Measurements from ENCODE around the gene ZNF750. TPM values are rescaled to one million over a fixed set of nuclear protein-coding genes. Genes with fewer than 3 reads are reported as not detected.

Gene ZNF750
- total RNA-seq, 1 experiment from 2014 or later, result not detected

- no peaks in the 10 kb centered on the region for H3K27me3 ChIP-seq (replicated peaks; ENCODE audit: insufficient read depth, low read depth, low read length, poor library complexity)
- H3K27ac ChIP-seq (ENCODE audit: low read depth, low read length, poor library complexity, severe bottlenecking), result no peak overlapping the region
- BruUV-seq (replicated peaks), result no TSS peak
- ChIA-PET CTCF (no interaction called here), POLR2A (ENCODE audit: low non-redundant PET) (no interaction called here)
- H3K9me3 ChIP-seq (ENCODE audit: low read depth, low read length, poor library complexity, severe bottlenecking), result no peaks in the 10 kb centered on the region
- intact Hi-C loops (cut with micrococcal nuclease; ENCODE audit: unreplicated experiment), result no loop called here
- TF ChIP-seq EZH2 (IDR thresholded peaks at IDR 0.05; ENCODE audit: borderline replicate concordance, low read depth, low read length, poor library complexity, severe bottlenecking) (no peak), CTCF (conservative IDR thresholded peaks at IDR 0.05; ENCODE audit: low read depth, low read length) (no peak)
- H3K36me3 ChIP-seq (ENCODE audit: insufficient read depth, low read length, poor library complexity, severe bottlenecking), result peaks cover 11% of the 10 kb centered on the region
- H3K4me1 ChIP-seq (ENCODE audit: insufficient read depth, low read length, poor library complexity, severe bottlenecking), result no peaks in the 10 kb centered on the region
- no peak for DNase-seq (ENCODE audit: low spot score)
- no peak overlapping the region for H3K4me3 ChIP-seq (ENCODE audit: low read depth, low read length, poor library complexity, severe bottlenecking)
Observed at GRCh38 chr17:82797061-82797460, 42.8 kb downstream of the ZNF750 start.

- intact Hi-C loops (cut with micrococcal nuclease; ENCODE audit: unreplicated experiment), result no loop called here
- CTCF ChIA-PET, result no interaction called here
- no peak overlapping the region for H3K4me3 ChIP-seq (ENCODE audit: low read depth, low read length, poor library complexity, severe bottlenecking)
- no peaks in the 10 kb centered on the region for H3K27me3 ChIP-seq (replicated peaks; ENCODE audit: insufficient read depth, low read depth, low read length, poor library complexity)
- POLR2A ChIA-PET (ENCODE audit: low non-redundant PET), result no interaction called here
- no peak overlapping the region for H3K27ac ChIP-seq (ENCODE audit: low read depth, low read length, poor library complexity, severe bottlenecking)
- no peak for TF ChIP-seq CTCF (conservative IDR thresholded peaks at IDR 0.05; ENCODE audit: low read depth, low read length)
- TF ChIP-seq EZH2 (IDR thresholded peaks at IDR 0.05; ENCODE audit: borderline replicate concordance, low read depth, low read length, poor library complexity, severe bottlenecking), result no peak
- BruUV-seq (replicated peaks), result no TSS peak
- DNase-seq (ENCODE audit: low spot score), result no peak
- H3K36me3 ChIP-seq (ENCODE audit: insufficient read depth, low read length, poor library complexity, severe bottlenecking), result peaks cover 11% of the 10 kb centered on the region
- no peaks in the 10 kb centered on the region for H3K9me3 ChIP-seq (ENCODE audit: low read depth, low read length, poor library complexity, severe bottlenecking)
- no peaks in the 10 kb centered on the region for H3K4me1 ChIP-seq (ENCODE audit: insufficient read depth, low read length, poor library complexity, severe bottlenecking)
Observed at GRCh38 chr17:82795615-82796014, 44.2 kb downstream of the ZNF750 start.

- no peaks in the 10 kb centered on the region for H3K4me1 ChIP-seq (ENCODE audit: insufficient read depth, low read length, poor library complexity, severe bottlenecking)
- POLR2A ChIA-PET (ENCODE audit: low non-redundant PET), result no interaction called here
- no peak overlapping the region for H3K27ac ChIP-seq (ENCODE audit: low read depth, low read length, poor library complexity, severe bottlenecking)
- BruUV-seq (replicated peaks), result no TSS peak
- H3K9me3 ChIP-seq (ENCODE audit: low read depth, low read length, poor library complexity, severe bottlenecking), result no peaks in the 10 kb centered on the region
- CTCF ChIA-PET, result no interaction called here
- peaks cover 5% of the 10 kb centered on the region for H3K36me3 ChIP-seq (ENCODE audit: insufficient read depth, low read length, poor library complexity, severe bottlenecking)
- intact Hi-C loops (cut with micrococcal nuclease; ENCODE audit: unreplicated experiment), result no loop called here
- TF ChIP-seq CTCF (conservative IDR thresholded peaks at IDR 0.05; ENCODE audit: low read depth, low read length) (no peak), EZH2 (IDR thresholded peaks at IDR 0.05; ENCODE audit: borderline replicate concordance, low read depth, low read length, poor library complexity, severe bottlenecking) (no peak)
- DNase-seq (ENCODE audit: low spot score), result no peak
- no peak overlapping the region for H3K4me3 ChIP-seq (ENCODE audit: low read depth, low read length, poor library complexity, severe bottlenecking)
- no peaks in the 10 kb centered on the region for H3K27me3 ChIP-seq (replicated peaks; ENCODE audit: insufficient read depth, low read depth, low read length, poor library complexity)
Observed at GRCh38 chr17:82794781-82795482, 44.9 kb downstream of the ZNF750 start.
